K562 (cell line): Measurements from ENCODE around the gene NSUN2. TPM values are rescaled to one million over a fixed set of nuclear protein-coding genes. Genes with fewer than 3 reads are reported as not detected.

Source experiments
- ATAC-seq: fragments of 200-7000 bp; cut with Tn5 transposase; 3 replicates; pipeline ENCODE4 v1.9.1; 2020; ENCODE audit warnings: moderate library complexity
- BruUV-seq: library from RNA; stranded (reverse); fragments of 400-500 nt; replicated peaks from 2 replicates; lab custom pipeline; 2021; lab: Mats Ljungman, UMichigan
- CTCF ChIA-PET: fragments of 300-600 bp; formaldehyde crosslinking; extraction: SDS; loops from one replicate; lab custom pipeline; 2021; ENCODE audit warnings: low intra/inter-chr PET ratio; lab: Yijun Ruan, JAX
- POLR2A ChIA-PET: fragments of 300-600, 350-650 bp; sonication (Branson Sonifier 250); formaldehyde crosslinking; extraction: SDS; loops from one replicate; lab custom pipeline; 2021; ENCODE audit warnings: antibody characterized with exemption, inconsistent platforms; lab: Yijun Ruan, JAX
- DNase-seq, 4 experiments: peaks; one replicate each; pipeline versions ENCODE4 v3.0.0 to v3.0.0-alpha.2; 2011 to 2018; ENCODE audit warnings: low spot score in 3 of 4, mixed read lengths in 3 of 4; ENCODE audit errors: extremely low read depth in 1 of 4
- FAIRE-seq: peaks from 2 replicates; lab custom pipeline; 2011; peaks lifted over from hg19 to GRCh38; lab: Jason Lieb, UNC
- H2AFZ ChIP-seq: 2 replicates; pipeline ENCODE4 v1.6.0; 2011; ENCODE audit warnings: low read depth, low read length, control low read depth, inconsistent platforms
- H3K27ac ChIP-seq: fragments of 200-600 bp; 3 replicates; pipeline ENCODE4 v1.8.0; 2011; ENCODE audit warnings: low read depth, mild to moderate bottlenecking, control low read depth, inconsistent platforms, low read length, moderate library complexity, mixed read lengths; ENCODE audit errors: extremely low read depth
- H3K27me3 ChIP-seq, 2 experiments: fragments of 300-600 bp in 1 of 2; 2 replicates in 1 of 2; 3 replicates in 1 of 2; pipeline versions ENCODE4 v1.6.0 to v1.8.0; 2011; ENCODE audit warnings: inconsistent platforms in 2 of 2, low read length in 2 of 2, mild to moderate bottlenecking in 1 of 2, mixed read lengths in 1 of 2, moderate library complexity in 1 of 2; ENCODE audit not compliant: control insufficient read depth in 2 of 2, insufficient read depth in 2 of 2
- H3K36me3 ChIP-seq: fragments of 300-600 bp; 3 replicates; pipeline ENCODE4 v1.8.0; 2011; ENCODE audit warnings: mild to moderate bottlenecking, low read length, inconsistent platforms; ENCODE audit not compliant: control insufficient read depth, insufficient read depth
- H3K4me1 ChIP-seq, 2 experiments: fragments of 200-600 bp in 1 of 2; replicated peaks in 1 of 2; 2 replicates in 1 of 2; 3 replicates in 1 of 2; pipeline versions ENCODE4 v1.5.1 to v1.8.0; 2011; ENCODE audit warnings: inconsistent platforms in 2 of 2, low read length in 2 of 2, mild to moderate bottlenecking in 1 of 2, mixed read lengths in 1 of 2, moderate library complexity in 1 of 2; ENCODE audit not compliant: control insufficient read depth in 2 of 2, insufficient read depth in 2 of 2
- H3K4me2 ChIP-seq: 2 replicates; pipeline ENCODE4 v1.6.1; 2011; ENCODE audit warnings: low read length, control low read depth, inconsistent platforms, mixed read lengths; ENCODE audit not compliant: insufficient read depth
- H3K4me3 ChIP-seq: fragments of 200-600 bp; sonication (generic), shearing (Covaris generic); 2 replicates; pipeline ENCODE4 v1.5.1; 2016; ENCODE audit warnings: control low read depth, inconsistent platforms
- H3K79me2 ChIP-seq: fragments of 200-600 bp; 3 replicates; pipeline ENCODE4 v1.8.0; 2011; ENCODE audit warnings: low read length, inconsistent platforms; ENCODE audit not compliant: control insufficient read depth, insufficient read depth
- H3K9ac ChIP-seq, 2 experiments: 2 replicates each; pipeline versions ENCODE4 v1.6.0 to v1.6.1; 2011; ENCODE audit warnings: low read depth in 2 of 2, low read length in 2 of 2, control low read depth in 1 of 2, inconsistent platforms in 1 of 2, mild to moderate bottlenecking in 1 of 2, mixed read lengths in 1 of 2; ENCODE audit not compliant: insufficient read depth in 1 of 2
- H3K9me1 ChIP-seq: one replicate; pipeline ENCODE4 v1.6.0; 2011; ENCODE audit warnings: inconsistent platforms, mild to moderate bottlenecking, low read length, moderate library complexity; ENCODE audit not compliant: control insufficient read depth, insufficient read depth
- H3K9me3 ChIP-seq: replicated peaks from 2 replicates; pipeline ENCODE4 v1.5.1; 2011; ENCODE audit warnings: low read depth, low read length, inconsistent platforms; ENCODE audit not compliant: control insufficient read depth, insufficient read depth
- H4K20me1 ChIP-seq: replicated peaks from 2 replicates; pipeline ENCODE4 v1.6.1; 2011; ENCODE audit warnings: low read length, inconsistent platforms, mixed read lengths; ENCODE audit not compliant: control insufficient read depth, insufficient read depth
- CREBBP ChIP-seq: IDR thresholded peaks from one replicate; pipeline ENCODE4 v1.6.1; 2012; ENCODE audit warnings: low read depth, mild to moderate bottlenecking, control low read depth, inconsistent platforms, low read length
- GATA2 ChIP-seq: sonication (generic); formaldehyde crosslinking; IDR thresholded peaks from 2 replicates; pipeline ENCODE4 v1.4.0; 2020; ENCODE audit warnings: mild to moderate bottlenecking, missing genetic modification reagents
- ID3 ChIP-seq, 2 experiments: fragments of 250-450 bp in 1 of 2; fragments of 450-650 bp in 1 of 2; sonication (Bioruptor Pico) in 1 of 2; IDR thresholded peaks; 2 replicates each; pipeline versions ENCODE4 v1.6.1 to v1.8.0; 2016 to 2021; ENCODE audit warnings: mild to moderate bottlenecking in 2 of 2, moderate library complexity in 2 of 2, missing compliant biosample characterization in 1 of 2, missing genetic modification characterization in 1 of 2
- MIER1 ChIP-seq: fragments of 450-650 bp; IDR thresholded peaks from 2 replicates; pipeline ENCODE4 v1.6.1; 2016; ENCODE audit warnings: antibody characterized with exemption, mild to moderate bottlenecking, low read depth
- MLLT1 ChIP-seq, 2 experiments: fragments of 450-650 bp; IDR thresholded peaks; 2 replicates each; pipeline ENCODE4 v1.6.1; 2016
- NCOR1 ChIP-seq: fragments of 450-650 bp; IDR thresholded peaks from 2 replicates; pipeline ENCODE4 v1.6.1; 2016; ENCODE audit warnings: mild to moderate bottlenecking, moderate library complexity
- PRMT5 ChIP-seq: sonication (generic); formaldehyde crosslinking; IDR thresholded peaks from 2 replicates; pipeline ENCODE4 v1.5.0; 2020; ENCODE audit warnings: missing genetic modification reagents
- SIN3B ChIP-seq: fragments of 450-650 bp; IDR thresholded peaks from 2 replicates; pipeline ENCODE4 v1.6.1; 2017; ENCODE audit warnings: low read depth, mild to moderate bottlenecking, moderate library complexity
- SRSF3 ChIP-seq: fragments of 200-400 bp; formaldehyde crosslinking; IDR thresholded peaks from 2 replicates; pipeline ENCODE4 v1.6.1; 2016; ENCODE audit warnings: mild to moderate bottlenecking, low read length, moderate library complexity; ENCODE audit not compliant: insufficient read depth
- ZNF134 ChIP-seq: fragments of 250-450 bp; sonication (Bioruptor Pico); conservative IDR thresholded peaks from 2 replicates; pipeline ENCODE4 v1.4.0; 2020
- ZNF277 ChIP-seq: fragments of 250-450 bp; sonication (Bioruptor Pico); IDR thresholded peaks from 2 replicates; pipeline ENCODE4 v1.8.0; 2022; ENCODE audit warnings: inconsistent platforms, mild to moderate bottlenecking, moderate library complexity, borderline replicate concordance
- in situ Hi-C: fragments of 300-500 bp; cut with MboI; formaldehyde crosslinking; loops from 4 replicates; pipeline ENCODE4 v1.15.0; 2018; ENCODE audit warnings: inconsistent platforms, mixed read lengths
- intact Hi-C: fragments of 100-400 bp; cut with micrococcal nuclease; formaldehyde crosslinking; loops from 2 replicates; pipeline ENCODE4 v1.14.2; 2022
- polyA plus RNA-seq, 8 experiments: library from polyadenylated mRNA; depleted of rRNA in 4 of 8; stranded (reverse) in 5 of 8; unstranded in 3 of 8; fragments of >200 nt; fragmentation: Nextera tagmentation in 2 of 8; fragmentation: Illumina TruSeq in 1 of 8; extraction: Ambion mirVana in 2 of 8; extraction: Trizol in 1 of 8; gene quantifications; 2 replicates each; pipeline versions ENCODE4 v1.2.1 to v1.2.3, GENCODE V29; 2011 to 2014; ENCODE audit warnings: inconsistent platforms in 1 of 8, missing spikeins in 1 of 8
- total RNA-seq, 7 experiments: library from RNA; depleted of rRNA in 6 of 7; stranded (reverse); fragments of >200 nt in 6 of 7; fragmentation: Illumina TruSeq in 2 of 7; extraction: Trizol in 2 of 7; gene quantifications; 2 replicates each; pipeline versions ENCODE4 v1.2.1 to v1.2.3, GENCODE V29; 2011 to 2021; ENCODE audit warnings: low replicate concordance in 1 of 7
- TF ChIP-seq, protein P1 (sequence below): fragments of 250-450 bp; sonication (Bioruptor Pico); IDR thresholded peaks from 2 replicates; pipeline ENCODE4 v1.4.0; 2020; ENCODE audit warnings: mild to moderate bottlenecking
- TF ChIP-seq, protein P2 (sequence below): fragments of 450-650 bp; conservative IDR thresholded peaks from 2 replicates; pipeline ENCODE4 v1.6.1; 2016; ENCODE audit warnings: missing genetic modification characterization, low read depth, mild to moderate bottlenecking, missing compliant biosample characterization, moderate library complexity

The NSUN2 gene
- total and polyA plus RNA-seq, 9 of the 15 experiments (the other 6 are each of a cell fraction or from before 2014, with no cell fraction given) = 9.2 to 167 (median 127) TPM

DNA sequence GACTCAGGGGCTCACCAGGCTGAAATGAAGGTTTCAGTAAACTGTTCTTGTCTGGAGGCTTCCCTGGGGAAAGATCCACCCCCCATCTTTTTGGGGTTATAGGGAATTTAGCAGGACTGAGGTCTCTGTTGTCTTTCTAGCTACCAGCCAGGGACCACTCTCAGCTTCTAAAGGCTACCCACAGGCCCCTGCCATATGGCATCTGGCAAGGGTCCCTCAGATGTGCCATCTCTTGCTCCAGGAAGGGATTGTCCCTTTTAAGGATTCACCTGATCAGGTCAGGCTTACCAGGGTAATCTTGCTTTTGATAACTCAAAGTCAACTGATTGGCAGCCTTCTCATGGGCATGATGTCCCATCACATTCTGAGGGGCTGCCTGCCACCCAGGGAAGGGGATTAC lies 65.0 kb downstream of the NSUN2 start:
- POLR2A ChIA-PET = interaction anchor here (0.8 kb wide), 1 partner anchor 9 kb away, joined by 3 read pairs; no protein-coding TSS in a partner anchor
- in situ Hi-C loops (no loop called here), intact Hi-C loops (no loop called here)
- DNase-seq = no peak
- Histone ChIP-seq H3K27me3 (peaks cover 10 to 17% of the 10 kb centered on the region in 2 experiments; a peak in 4 of 5 replicates), H3K9me3 (no peaks in the 10 kb centered on the region), H3K9me1 (no peaks in the 10 kb centered on the region), H4K20me1 (no peaks in the 10 kb centered on the region), H2AFZ (no peak overlapping the region), H3K4me3 (no peak overlapping the region), H3K4me2 (no peak overlapping the region), H3K4me1 (peaks cover 0 to 4% of the 10 kb centered on the region in 2 experiments; a peak in 1 of 5 replicates), H3K79me2 (no peaks in the 10 kb centered on the region), H3K27ac (no peak overlapping the region), H3K36me3 (no peaks in the 10 kb centered on the region), H3K9ac (no peak overlapping the region)
- no peak for TF ChIP-seq ZNF134 (CRISPR knock-in tag)
- no peak for TF ChIP-seq ID3 (CRISPR knock-in tag; IDR thresholded peaks at IDR 0.05)
- TF ChIP-seq ID3 (tag; IDR thresholded peaks at IDR 0.05) = no peak
- TF ChIP-seq, protein P1, sequence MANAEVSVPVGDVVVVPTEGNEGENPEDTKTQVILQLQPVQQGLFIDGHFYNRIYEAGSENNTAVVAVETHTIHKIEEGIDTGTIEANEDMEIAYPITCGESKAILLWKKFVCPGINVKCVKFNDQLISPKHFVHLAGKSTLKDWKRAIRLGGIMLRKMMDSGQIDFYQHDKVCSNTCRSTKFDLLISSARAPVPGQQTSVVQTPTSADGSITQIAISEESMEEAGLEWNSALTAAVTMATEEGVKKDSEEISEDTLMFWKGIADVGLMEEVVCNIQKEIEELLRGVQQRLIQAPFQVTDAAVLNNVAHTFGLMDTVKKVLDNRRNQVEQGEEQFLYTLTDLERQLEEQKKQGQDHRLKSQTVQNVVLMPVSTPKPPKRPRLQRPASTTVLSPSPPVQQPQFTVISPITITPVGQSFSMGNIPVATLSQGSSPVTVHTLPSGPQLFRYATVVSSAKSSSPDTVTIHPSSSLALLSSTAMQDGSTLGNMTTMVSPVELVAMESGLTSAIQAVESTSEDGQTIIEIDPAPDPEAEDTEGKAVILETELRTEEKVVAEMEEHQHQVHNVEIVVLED (CRISPR knock-in tag) = no peak
- no peak for TF ChIP-seq ZNF277 (CRISPR knock-in tag)
- no peak for TF ChIP-seq SIN3B
- no peak for TF ChIP-seq MLLT1 (IDR thresholded peaks at IDR 0.05)
- TF ChIP-seq, protein P2, sequence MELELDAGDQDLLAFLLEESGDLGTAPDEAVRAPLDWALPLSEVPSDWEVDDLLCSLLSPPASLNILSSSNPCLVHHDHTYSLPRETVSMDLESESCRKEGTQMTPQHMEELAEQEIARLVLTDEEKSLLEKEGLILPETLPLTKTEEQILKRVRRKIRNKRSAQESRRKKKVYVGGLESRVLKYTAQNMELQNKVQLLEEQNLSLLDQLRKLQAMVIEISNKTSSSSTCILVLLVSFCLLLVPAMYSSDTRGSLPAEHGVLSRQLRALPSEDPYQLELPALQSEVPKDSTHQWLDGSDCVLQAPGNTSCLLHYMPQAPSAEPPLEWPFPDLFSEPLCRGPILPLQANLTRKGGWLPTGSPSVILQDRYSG = no peak
- no peak for TF ChIP-seq NCOR1
- no peak for TF ChIP-seq MIER1
- TF ChIP-seq PRMT5 (CRISPR knock-in tag) = no peak
- TF ChIP-seq SRSF3 = no peak
- TF ChIP-seq GATA2 (CRISPR knock-in tag) = no peak
- TF ChIP-seq CREBBP = no peak
- no TSS peak for BruUV-seq
- FAIRE-seq = no peak
- no peak for ATAC-seq
- CTCF ChIA-PET = no interaction called here
